Immature natural killer cell (primary cell): ENCODE results near the gene RFLNA. TPM values are rescaled to one million over a fixed set of nuclear protein-coding genes. Genes with fewer than 3 reads are reported as not detected.

Experiments used
- DNase-seq, 3 donors: peaks; one replicate each; pipeline ENCODE4 v3.0.0; 2022; ENCODE audit warnings: mixed read lengths in 1 of 3
- H3K27ac Mint-ChIP-seq, 6 donors: one replicate each; pipeline ENCODE4 v1.8.0; 2020; ENCODE audit warnings: mixed read lengths in 6 of 6, mild to moderate bottlenecking in 5 of 6, inconsistent platforms in 4 of 6, moderate library complexity in 3 of 6
- H3K27me3 Mint-ChIP-seq, 3 donors: one replicate each; pipeline ENCODE4 v1.8.0; 2020 to 2021; ENCODE audit warnings: low read depth in 3 of 3, mild to moderate bottlenecking in 3 of 3, mixed read lengths in 3 of 3, moderate library complexity in 3 of 3, inconsistent platforms in 1 of 3
- H3K36me3 Mint-ChIP-seq, 3 donors: one replicate each; pipeline ENCODE4 v1.8.0; 2020; ENCODE audit warnings: mixed read lengths in 3 of 3, inconsistent platforms in 2 of 3, mild to moderate bottlenecking in 2 of 3
- H3K4me1 Mint-ChIP-seq, 2 donors: one replicate each; pipeline ENCODE4 v1.8.0; 2020; ENCODE audit warnings: inconsistent platforms in 2 of 2, mild to moderate bottlenecking in 2 of 2, mixed read lengths in 2 of 2, moderate library complexity in 1 of 2
- H3K4me3 Mint-ChIP-seq, 5 donors: one replicate each; pipeline ENCODE4 v1.8.0; 2020; ENCODE audit warnings: mild to moderate bottlenecking in 5 of 5, mixed read lengths in 5 of 5, inconsistent platforms in 3 of 5, moderate library complexity in 3 of 5
- H3K9me3 Mint-ChIP-seq, 6 donors: one replicate each; pipeline ENCODE4 v1.8.0; 2020; ENCODE audit warnings: mild to moderate bottlenecking in 6 of 6, mixed read lengths in 6 of 6, inconsistent platforms in 4 of 6, moderate library complexity in 3 of 6
- polyA plus RNA-seq, 3 donors: library from polyadenylated mRNA; unstranded; fragments of 300-500 nt; fragmentation: Illumina TruSeq; gene quantifications; one replicate each; pipeline ENCODE4 v1.2.3, GENCODE V29; 2021

RFLNA gene
- polyA plus RNA-seq, 3 donors from 2014 or later = not detected

GRCh38 chr12:124311292-124312109 is 16.6 kb downstream of the RFLNA start:
- H3K36me3 Mint-ChIP-seq = no peaks in the 10 kb centered on the region
- no peaks in the 10 kb centered on the region for H3K9me3 Mint-ChIP-seq
- no peaks in the 10 kb centered on the region for H3K4me1 Mint-ChIP-seq
- no peak for DNase-seq
- peaks cover 0 to 2% (median 0%) of the 10 kb centered on the region in 3 donors for H3K27me3 Mint-ChIP-seq
- no peak overlapping the region for H3K27ac Mint-ChIP-seq
- no peak overlapping the region for H3K4me3 Mint-ChIP-seq

- Mint-ChIP-seq H3K4me3 (no peak overlapping the region), H3K9me3 (no peaks in the 10 kb centered on the region), H3K27ac (no peak overlapping the region), H3K4me1 (no peaks in the 10 kb centered on the region), H3K36me3 (no peaks in the 10 kb centered on the region), H3K27me3 (peaks cover 0 to 2% (median 0%) of the 10 kb centered on the region in 3 donors)
- DNase-seq = no peak
These were observed 17.7 kb downstream of the RFLNA start for GRCh38 chr12:124312601-124313000.

GRCh38 chr12:124314207-124314606 is 19.3 kb downstream of the RFLNA start:
- Mint-ChIP-seq H3K36me3 (no peaks in the 10 kb centered on the region), H3K27me3 (peaks cover 0 to 4% (median 1%) of the 10 kb centered on the region in 3 donors), H3K4me3 (no peak overlapping the region), H3K9me3 (no peaks in the 10 kb centered on the region), H3K4me1 (no peaks in the 10 kb centered on the region), H3K27ac (no peak overlapping the region)
- no peak for DNase-seq

- H3K27me3 Mint-ChIP-seq = peaks cover 0 to 4% (median 2%) of the 10 kb centered on the region in 3 donors
- H3K27ac Mint-ChIP-seq = no peak overlapping the region
- no peak overlapping the region for H3K4me3 Mint-ChIP-seq
- H3K36me3 Mint-ChIP-seq = no peaks in the 10 kb centered on the region
- H3K9me3 Mint-ChIP-seq = no peaks in the 10 kb centered on the region
- no peak for DNase-seq
- H3K4me1 Mint-ChIP-seq = no peaks in the 10 kb centered on the region
These were observed 19.9 kb downstream of the RFLNA start for GRCh38 chr12:124314766-124315165.

GRCh38 chr12:124315372-124316044 is 20.6 kb downstream of the RFLNA start:
- H3K27me3 Mint-ChIP-seq = peaks cover 0 to 6% (median 4%) of the 10 kb centered on the region in 3 donors
- no peaks in the 10 kb centered on the region for H3K36me3 Mint-ChIP-seq
- no peaks in the 10 kb centered on the region for H3K9me3 Mint-ChIP-seq
- no peak overlapping the region for H3K27ac Mint-ChIP-seq
- H3K4me3 Mint-ChIP-seq = no peak overlapping the region
- no peaks in the 10 kb centered on the region for H3K4me1 Mint-ChIP-seq
- DNase-seq = no peak

- peaks cover 0 to 6% (median 5%) of the 10 kb centered on the region in 3 donors for H3K27me3 Mint-ChIP-seq
- H3K27ac Mint-ChIP-seq = no peak overlapping the region
- no peaks in the 10 kb centered on the region for H3K36me3 Mint-ChIP-seq
- H3K9me3 Mint-ChIP-seq = no peaks in the 10 kb centered on the region
- H3K4me1 Mint-ChIP-seq = no peaks in the 10 kb centered on the region
- H3K4me3 Mint-ChIP-seq = no peak overlapping the region
- DNase-seq = no peak
These were observed 21.5 kb downstream of the RFLNA start for GRCh38 chr12:124316257-124316900.

- H3K27ac Mint-ChIP-seq = peak overlapping the region in 1 of 6 donors; percentile 48
- H3K4me3 Mint-ChIP-seq = no peak overlapping the region
- H3K9me3 Mint-ChIP-seq = no peaks in the 10 kb centered on the region
These were observed 22.5 kb downstream of the RFLNA start for GRCh38 chr12:124317400-124317799.

GRCh38 chr12:124318278-124319020 is 23.6 kb downstream of the RFLNA start:
- H3K9me3 Mint-ChIP-seq = peaks cover 0 to 1% (median under 1%) of the 10 kb centered on the region in 6 donors
- no peak for DNase-seq
- H3K4me3 Mint-ChIP-seq = no peak overlapping the region
- H3K27me3 Mint-ChIP-seq = peaks cover 1 to 9% (median 6%) of the 10 kb centered on the region in 3 donors
- peaks cover 0 to under 1% (median 0%) of the 10 kb centered on the region in 3 donors for H3K36me3 Mint-ChIP-seq
- H3K4me1 Mint-ChIP-seq = no peaks in the 10 kb centered on the region
- H3K27ac Mint-ChIP-seq = peak overlapping the region in 1 of 6 donors; percentile 69

More at GRCh38 chr12:124317400-124317799, 22.5 kb downstream of the RFLNA start:
- Mint-ChIP-seq H3K27me3 (peaks cover 0 to 6% (median 5%) of the 10 kb centered on the region in 3 donors), H3K4me1 (no peaks in the 10 kb centered on the region), H3K36me3 (no peaks in the 10 kb centered on the region)
- no peak for DNase-seq

- peaks cover 0 to 11% (median 7%) of the 10 kb centered on the region in 6 donors for H3K9me3 Mint-ChIP-seq
- no peak overlapping the region for H3K4me3 Mint-ChIP-seq
- H3K4me1 Mint-ChIP-seq = peaks cover 0 to 2% of the 10 kb centered on the region in 2 donors
- H3K27me3 Mint-ChIP-seq = peaks cover 9 to 18% (median 15%) of the 10 kb centered on the region in 3 donors
- DNase-seq = no peak
- peak overlapping the region in 1 of 6 donors; percentile 57 for H3K27ac Mint-ChIP-seq
- peaks cover 0 to 10% (median 5%) of the 10 kb centered on the region in 3 donors for H3K36me3 Mint-ChIP-seq
These were observed 24.6 kb downstream of the RFLNA start for GRCh38 chr12:124319368-124320050.

GRCh38 chr12:124321040-124321481 is 26.2 kb downstream of the RFLNA start:
- Mint-ChIP-seq H3K4me3 (no peak overlapping the region), H3K36me3 (peaks cover 4 to 14% (median 11%) of the 10 kb centered on the region in 3 donors), H3K4me1 (peaks cover 0 to 2% of the 10 kb centered on the region in 2 donors), H3K27ac (peak overlapping the region in 3 of 6 donors; percentile 28 to 69 (median 40)), H3K9me3 (peaks cover 3 to 14% (median 7%) of the 10 kb centered on the region in 6 donors), H3K27me3 (peaks cover 14 to 25% (median 19%) of the 10 kb centered on the region in 3 donors)
- DNase-seq = peak; percentile 26 to 36 (median 29)

GRCh38 chr12:124321556-124322270 is 26.8 kb downstream of the RFLNA start:
- H3K4me3 Mint-ChIP-seq = no peak overlapping the region
- peaks cover 3 to 14% (median 7%) of the 10 kb centered on the region in 6 donors for H3K9me3 Mint-ChIP-seq
- H3K27me3 Mint-ChIP-seq = peaks cover 14 to 25% (median 19%) of the 10 kb centered on the region in 3 donors
- H3K27ac Mint-ChIP-seq = peak overlapping the region in 3 of 6 donors; percentile 38 to 67 (median 66)
- no peak for DNase-seq
- peaks cover 0 to 2% of the 10 kb centered on the region in 2 donors for H3K4me1 Mint-ChIP-seq
- H3K36me3 Mint-ChIP-seq = peaks cover 4 to 14% (median 11%) of the 10 kb centered on the region in 3 donors
